Ovary (tissue), 9 donors: ENCODE results near the gene EPAS1. TPM values are rescaled to one million over a fixed set of nuclear protein-coding genes. Genes with fewer than 3 reads are reported as not detected.

Experiments
- DNase-seq, 5 donors: peaks; one replicate each; pipeline ENCODE4 v3.0.0-alpha.2; 2019 to 2020
- H3K27ac ChIP-seq, 2 donors: fragments of 200-600 bp; one replicate each; pipeline versions ENCODE4 v1.5.1 to v1.8.0; 2019 to 2022
- H3K27me3 ChIP-seq: fragments of 200-600 bp; one replicate; pipeline ENCODE4 v1.8.0; 2022
- H3K36me3 ChIP-seq: fragments of 200-600 bp; sonication (generic); one replicate; pipeline ENCODE4 v1.5.1; 2019
- H3K4me1 ChIP-seq: one replicate; pipeline ENCODE4 v1.8.1; 2013; ENCODE audit warnings: mild to moderate bottlenecking, moderate library complexity; ENCODE audit not compliant: insufficient read depth
- H3K4me3 ChIP-seq: fragments of 200-600 bp; sonication (generic); one replicate; pipeline ENCODE4 v1.5.1; 2017
- H3K9me3 ChIP-seq, 2 donors: fragments of 200-600 bp in 1 of 2; sonication (generic) in 1 of 2; one replicate each; pipeline versions ENCODE4 v1.5.1 to v1.8.1; 2013 to 2019; ENCODE audit warnings: mild to moderate bottlenecking in 1 of 2, moderate library complexity in 1 of 2
- EP300 ChIP-seq: sonication (generic); formaldehyde crosslinking; IDR thresholded peaks from one replicate; pipeline ENCODE4 v1.6.1; 2017; ENCODE audit warnings: antibody characterized with exemption
- POLR2A ChIP-seq: fragments of 450-650 bp; IDR thresholded peaks from one replicate; pipeline ENCODE4 v1.6.1; 2017; ENCODE audit warnings: antibody characterized with exemption, mild to moderate bottlenecking, moderate library complexity
- WGBS, 3 donors: extraction: QIAGEN DNeasy Blood & Tissue Kit in 1 of 3; methylation state at CpG; one replicate each; pipeline versions ENCODE4 v1.1.5 to v1.1.7; 2013 to 2017; 5-methylcytosine and 5-hydroxymethylcytosine counted together
- intact Hi-C, 4 donors: fragments of 100-400 bp; cut with DNase I; formaldehyde crosslinking; loops; one replicate each; pipeline versions ENCODE4 v1.11.0 to v1.15.1; 2022 to 2023
- polyA plus RNA-seq, 2 donors: library from polyadenylated mRNA; stranded (reverse); fragments of 200-250 nt in 1 of 2; fragments of 350-450 nt in 1 of 2; fragmentation: Illumina TruSeq in 1 of 2; extraction: RNeasy Lipid Tissue Mini Kit (QIAGEN cat#74804) in 1 of 2; gene quantifications; one replicate each; pipeline ENCODE4 v1.2.3, GENCODE V29; 2013 to 2014
- total RNA-seq, 7 donors: library from RNA; depleted of rRNA in 2 of 7; stranded (reverse); fragments of >200 nt in 2 of 7; fragmentation: NEBNext Ultra II Directional in 3 of 7; extraction: Animal tissue kit (Norgen Biotek cat#: 25700) in 3 of 7; gene quantifications; one replicate each; pipeline versions ENCODE4 v1.1.0 to v1.2.4, GENCODE V29; 2016 to 2023
- TF ChIP-seq, protein P1 (sequence below), 3 donors: fragments of 450-650 bp in 2 of 3; fragments of 200-600 bp in 1 of 3; IDR thresholded peaks; one replicate each; pipeline versions ENCODE4 v1.5.1 to v1.8.0; 2016 to 2022; ENCODE audit warnings: antibody characterized with exemption in 3 of 3, mild to moderate bottlenecking in 1 of 3
- donor health status: DM: no; HTN: no; CAD: no; lungs with moderate emphysema.
- donor health status: DM: no; HTN: no; CAD: no.
- donor health status: Bipolar disorder and iron deficiency.
- donor health status: DM: yes; HTN: yes; CAD: no.
- donor health status: DM: no; HTN: no; CAD: no.
- donor health status: DM: yes; HTN: yes; CAD: no.

EPAS1 gene
- total and polyA plus RNA-seq, 9 donors: 63.1 to 258 (median 82.7) TPM

DNA sequence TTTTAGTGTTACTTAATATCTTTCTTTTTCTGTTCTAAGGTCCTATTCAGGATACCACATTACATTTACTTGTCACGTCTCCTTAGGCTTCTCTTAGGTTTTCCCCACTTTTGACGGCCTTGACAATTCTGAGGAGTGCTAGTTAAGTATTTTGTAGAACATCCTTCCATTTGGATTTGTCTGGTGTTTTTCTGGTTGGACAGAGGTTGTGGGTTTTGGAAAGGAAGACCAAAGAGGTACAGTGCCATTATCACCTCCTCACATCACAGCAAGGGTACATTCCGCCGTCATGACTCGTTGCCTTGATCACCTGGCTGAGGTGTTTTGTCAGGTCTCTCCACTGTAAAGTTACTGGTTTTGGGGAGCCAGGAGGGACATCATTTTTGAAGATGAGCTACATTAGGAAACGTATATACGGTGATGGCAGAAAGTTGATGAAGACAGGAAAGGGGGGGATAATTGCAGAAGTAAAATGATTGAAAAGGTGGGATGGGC is 93.7 kb downstream of the EPAS1 start:
- DNase-seq: no peak
- 95 to 97% (median 95%) methylated on average over 7 of the region's 7 CpGs for WGBS, 3 donors
- H3K27ac ChIP-seq: no peak overlapping the region
- no peaks in the 10 kb centered on the region for H3K9me3 ChIP-seq
- H3K4me1 ChIP-seq: no peaks in the 10 kb centered on the region
- intact Hi-C loops: no loop called here
- no peaks in the 10 kb centered on the region for H3K27me3 ChIP-seq
- H3K36me3 ChIP-seq: no peaks in the 10 kb centered on the region
- no peak overlapping the region for H3K4me3 ChIP-seq
- TF ChIP-seq EP300 (no peak), POLR2A (no peak)
- TF ChIP-seq, protein P1, sequence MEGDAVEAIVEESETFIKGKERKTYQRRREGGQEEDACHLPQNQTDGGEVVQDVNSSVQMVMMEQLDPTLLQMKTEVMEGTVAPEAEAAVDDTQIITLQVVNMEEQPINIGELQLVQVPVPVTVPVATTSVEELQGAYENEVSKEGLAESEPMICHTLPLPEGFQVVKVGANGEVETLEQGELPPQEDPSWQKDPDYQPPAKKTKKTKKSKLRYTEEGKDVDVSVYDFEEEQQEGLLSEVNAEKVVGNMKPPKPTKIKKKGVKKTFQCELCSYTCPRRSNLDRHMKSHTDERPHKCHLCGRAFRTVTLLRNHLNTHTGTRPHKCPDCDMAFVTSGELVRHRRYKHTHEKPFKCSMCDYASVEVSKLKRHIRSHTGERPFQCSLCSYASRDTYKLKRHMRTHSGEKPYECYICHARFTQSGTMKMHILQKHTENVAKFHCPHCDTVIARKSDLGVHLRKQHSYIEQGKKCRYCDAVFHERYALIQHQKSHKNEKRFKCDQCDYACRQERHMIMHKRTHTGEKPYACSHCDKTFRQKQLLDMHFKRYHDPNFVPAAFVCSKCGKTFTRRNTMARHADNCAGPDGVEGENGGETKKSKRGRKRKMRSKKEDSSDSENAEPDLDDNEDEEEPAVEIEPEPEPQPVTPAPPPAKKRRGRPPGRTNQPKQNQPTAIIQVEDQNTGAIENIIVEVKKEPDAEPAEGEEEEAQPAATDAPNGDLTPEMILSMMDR (IDR thresholded peaks at IDR 0.05): no peak

DNA sequence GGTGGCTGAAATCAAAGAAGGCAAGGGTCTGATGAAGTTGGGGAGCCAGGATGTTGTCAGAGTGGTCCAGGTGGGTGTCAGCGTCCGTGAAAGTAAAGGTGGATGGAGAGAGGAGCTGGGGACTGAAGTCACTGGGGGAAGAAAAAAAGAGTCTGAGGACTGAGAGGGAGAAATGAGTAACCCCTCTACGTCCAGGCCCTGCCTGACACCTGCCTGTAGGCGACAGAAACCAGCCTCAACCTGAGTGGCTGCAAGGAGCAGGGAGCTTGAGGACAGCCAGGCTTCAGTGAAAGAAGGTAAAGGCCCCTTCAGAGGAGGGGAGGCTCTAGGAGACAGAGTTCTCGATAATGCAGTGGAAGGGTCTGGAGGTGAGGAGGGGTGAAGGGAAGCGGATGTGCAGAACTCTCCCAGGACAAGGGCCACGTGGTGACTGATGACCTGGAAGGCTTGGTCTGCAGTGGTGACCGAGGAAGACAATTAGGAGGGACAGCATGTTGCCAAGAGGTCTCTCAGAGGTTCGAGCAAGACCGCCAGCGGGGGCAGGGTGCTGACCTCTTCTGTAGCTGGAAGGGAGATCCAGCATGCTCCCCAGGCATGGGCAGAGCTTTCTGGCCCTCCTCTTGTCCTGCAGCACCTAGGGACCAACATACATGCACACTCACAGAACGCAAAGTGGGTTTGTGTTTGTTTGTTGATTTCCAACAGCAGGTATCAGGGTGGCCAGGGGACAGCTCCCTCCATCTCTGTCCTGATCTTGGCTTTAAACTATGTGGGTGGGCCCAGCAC is 95.5 kb downstream of the EPAS1 start:
- Histone ChIP-seq H3K4me1 (no peaks in the 10 kb centered on the region), H3K9me3 (no peaks in the 10 kb centered on the region), H3K36me3 (no peaks in the 10 kb centered on the region), H3K27me3 (no peaks in the 10 kb centered on the region), H3K4me3 (no peak overlapping the region), H3K27ac (no peak overlapping the region)
- DNase-seq: no peak
- WGBS, 3 donors: 87 to 94% (median 92%) methylated on average over 12 of the region's 12 CpGs
- intact Hi-C loops: no loop called here
- TF ChIP-seq POLR2A (no peak), EP300 (no peak)
- TF ChIP-seq, protein P1 (IDR thresholded peaks at IDR 0.05): no peak

DNA sequence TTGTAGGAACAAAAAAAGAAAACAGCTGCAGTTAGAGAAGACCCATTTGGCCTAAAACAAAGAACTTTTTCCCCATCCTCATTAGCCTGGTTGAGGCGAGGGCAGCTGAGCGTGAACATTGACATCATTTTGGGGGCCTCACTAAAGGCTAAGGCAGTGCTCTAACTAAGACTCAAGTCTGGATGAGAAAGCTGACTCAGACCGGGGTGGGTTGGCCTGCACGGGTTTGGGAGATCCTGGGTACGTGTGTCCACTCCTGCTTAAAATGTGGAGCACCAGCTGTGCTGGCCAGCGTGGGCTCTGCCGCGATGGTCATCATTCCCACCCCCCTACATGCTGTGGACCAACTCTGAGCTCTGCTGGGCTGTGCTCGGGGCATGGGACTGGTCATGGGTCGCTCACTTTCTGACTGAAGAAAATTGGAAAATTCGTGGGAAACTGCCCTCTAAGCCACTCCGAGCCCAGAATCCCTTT is 96.2 kb downstream of the EPAS1 start:
- no peak for DNase-seq
- Histone ChIP-seq H3K36me3 (no peaks in the 10 kb centered on the region), H3K4me3 (no peak overlapping the region), H3K27ac (no peak overlapping the region), H3K27me3 (no peaks in the 10 kb centered on the region), H3K9me3 (no peaks in the 10 kb centered on the region), H3K4me1 (no peaks in the 10 kb centered on the region)
- WGBS, 3 donors: 86 to 93% (median 89%) methylated on average over 12 of the region's 12 CpGs
- TF ChIP-seq EP300 (no peak), POLR2A (no peak)
- TF ChIP-seq, protein P1 (IDR thresholded peaks at IDR 0.05): no peak
- intact Hi-C loops: no loop called here

DNA sequence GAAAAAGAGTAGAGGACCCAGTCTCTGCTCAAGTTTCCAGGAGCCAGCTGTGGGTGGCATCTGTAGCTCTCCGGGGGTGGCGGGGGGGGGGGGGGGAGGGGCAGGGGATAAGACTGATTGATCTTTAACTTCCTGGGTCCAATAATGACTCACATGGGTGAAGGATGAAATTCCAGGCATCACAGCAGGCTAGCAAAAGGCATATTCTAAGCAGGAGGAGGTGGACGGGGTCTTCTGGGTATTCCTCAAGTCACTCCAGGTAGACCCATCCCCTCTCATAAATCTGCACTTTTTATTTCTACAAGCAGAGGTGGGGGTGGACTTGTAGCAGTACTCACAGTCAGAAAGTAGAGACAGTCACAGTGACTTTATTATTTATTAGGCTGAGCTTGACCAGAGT is 96.7 kb downstream of the EPAS1 start:
- H3K27ac ChIP-seq: no peak overlapping the region
- H3K4me3 ChIP-seq: no peak overlapping the region
- H3K4me1 ChIP-seq: no peaks in the 10 kb centered on the region
- H3K36me3 ChIP-seq: no peaks in the 10 kb centered on the region
- DNase-seq: no peak
- no peaks in the 10 kb centered on the region for H3K9me3 ChIP-seq
- WGBS, 3 donors: 86 to 92% (median 90%) methylated on average over 3 of the region's 3 CpGs
- no peaks in the 10 kb centered on the region for H3K27me3 ChIP-seq
- TF ChIP-seq, protein P1 (IDR thresholded peaks at IDR 0.05): no peak
- TF ChIP-seq EP300: no peak
- no peak for TF ChIP-seq POLR2A
- intact Hi-C loops: no loop called here
